SK-N-SH treated with all-trans-retinoic acid at 6 μM for 48 hours (cell line): ENCODE results near the gene EPB41.
"Not testable (repeated sequence)": the region's sequence is repeated elsewhere in the genome, so short reads cannot be mapped to it uniquely, and the experiment has no call there.

ENCODE experiments used
- ATAC-seq: fragments of 200-7000 bp; cut with Tn5 transposase; 3 replicates; pipeline ENCODE4 v1.9.1; 2020; ENCODE audit warnings: mild to moderate bottlenecking, moderate library complexity
- CSDC2 ChIP-seq: fragments of 250-450 bp; sonication (Bioruptor Pico); IDR thresholded peaks from 2 replicates; pipeline ENCODE4 v1.5.0; 2020; ENCODE audit warnings: mild to moderate bottlenecking, moderate library complexity
- CSRNP3 ChIP-seq: fragments of 250-450 bp; sonication (Bioruptor Pico); IDR thresholded peaks from 2 replicates; pipeline ENCODE4 v1.5.1; 2021; ENCODE audit warnings: mild to moderate bottlenecking, moderate library complexity
- ESRRG ChIP-seq: fragments of 250-450 bp; sonication (Bioruptor Pico); IDR thresholded peaks from 2 replicates; pipeline ENCODE4 v1.6.1; 2021; ENCODE audit warnings: mild to moderate bottlenecking
- ISL1 ChIP-seq: fragments of 250-450 bp; sonication (Bioruptor Pico); IDR thresholded peaks from 2 replicates; pipeline ENCODE4 v2.1.2; 2022; ENCODE audit warnings: mild to moderate bottlenecking, moderate library complexity
- POU6F1 ChIP-seq: fragments of 250-450 bp; sonication (Bioruptor Pico); IDR thresholded peaks from 2 replicates; pipeline ENCODE4 v1.8.0; 2021; ENCODE audit warnings: low read depth, mild to moderate bottlenecking, moderate library complexity, borderline replicate concordance
- PPARA ChIP-seq: fragments of 250-450 bp; sonication (Bioruptor Pico); IDR thresholded peaks from 2 replicates; pipeline ENCODE4 v1.5.0; 2020; ENCODE audit warnings: mild to moderate bottlenecking, borderline replicate concordance
- SNAI2 ChIP-seq: fragments of 250-450 bp; sonication (Bioruptor Pico); IDR thresholded peaks from 2 replicates; pipeline ENCODE4 v1.5.0; 2020; ENCODE audit warnings: mild to moderate bottlenecking, moderate library complexity
- TCF4 ChIP-seq: fragments of 250-450 bp; sonication (Bioruptor Pico); IDR thresholded peaks from 2 replicates; pipeline ENCODE4 v1.8.0; 2021; ENCODE audit warnings: mild to moderate bottlenecking, moderate library complexity, borderline replicate concordance
- TOX ChIP-seq: fragments of 250-450 bp; sonication (Bioruptor Pico); IDR thresholded peaks from 2 replicates; pipeline ENCODE4 v1.8.0; 2021; ENCODE audit warnings: mild to moderate bottlenecking, moderate library complexity, borderline replicate concordance
- TSHZ2 ChIP-seq: fragments of 250-450 bp; sonication (Bioruptor Pico); IDR thresholded peaks from 2 replicates; pipeline ENCODE4 v1.5.0; 2020; ENCODE audit warnings: mild to moderate bottlenecking, moderate library complexity
- ZC3H10 ChIP-seq: fragments of 250-450 bp; sonication (Bioruptor Pico); IDR thresholded peaks from 2 replicates; pipeline ENCODE4 v1.5.1; 2021; ENCODE audit warnings: mild to moderate bottlenecking, moderate library complexity
- ZFP3 ChIP-seq: fragments of 250-450 bp; sonication (Bioruptor Pico); IDR thresholded peaks from 2 replicates; pipeline ENCODE4 v1.5.0; 2020; ENCODE audit warnings: mild to moderate bottlenecking, moderate library complexity
- ZNF565 ChIP-seq: fragments of 450-650 bp; formaldehyde crosslinking; conservative IDR thresholded peaks from 2 replicates; pipeline ENCODE4 v1.5.0; 2020; ENCODE audit warnings: low read depth, mild to moderate bottlenecking, moderate library complexity
- ZNF70 ChIP-seq: fragments of 450-650 bp; formaldehyde crosslinking; IDR thresholded peaks from 2 replicates; pipeline ENCODE4 v1.5.0; 2020; ENCODE audit warnings: mild to moderate bottlenecking, moderate library complexity
- ZNF8 ChIP-seq: fragments of 450-650 bp; formaldehyde crosslinking; IDR thresholded peaks from 2 replicates; pipeline ENCODE4 v1.5.0; 2020; ENCODE audit warnings: mild to moderate bottlenecking, moderate library complexity

Gene EPB41

GRCh38 chr1:29096231-29096886 is 182.0 kb downstream of the EPB41 start:
- TF ChIP-seq PPARA, result no peak

GRCh38 chr1:29099286-29099685 is 184.9 kb downstream of the EPB41 start:
- TF ChIP-seq ZNF8 (CRISPR knock-in tag), result no peak
- TF ChIP-seq ISL1 (CRISPR knock-in tag), result no peak
- TF ChIP-seq CSDC2, result no peak
- TF ChIP-seq CSRNP3 (CRISPR knock-in tag), result no peak
- no peak for ATAC-seq

More at GRCh38 chr1:29096231-29096886, 182.0 kb downstream of the EPB41 start:
- ATAC-seq, result no peak

- no peak for ATAC-seq
- TF ChIP-seq TOX (CRISPR knock-in tag) (no peak), CSRNP3 (CRISPR knock-in tag) (no peak), ZNF565 (no peak), CSDC2 (no peak), POU6F1 (CRISPR knock-in tag) (no peak), ZFP3 (CRISPR knock-in tag) (no peak)
- TF ChIP-seq, all 23 proteins: peak for 0
Measured at GRCh38 chr1:29100487-29100886, 186.1 kb downstream of the EPB41 start.

GRCh38 chr1:29105822-29106221 is 191.5 kb downstream of the EPB41 start:
- TF ChIP-seq ZC3H10 (CRISPR knock-in tag), result no peak
- no peak for TF ChIP-seq TSHZ2 (CRISPR knock-in tag)
- TF ChIP-seq PPARA, result no peak
- TF ChIP-seq TOX (CRISPR knock-in tag), result no peak
- TF ChIP-seq ZFP3 (CRISPR knock-in tag), result no peak
- TF ChIP-seq ZNF70 (CRISPR knock-in tag), result no peak
- no peak for TF ChIP-seq ZNF8 (CRISPR knock-in tag)
- TF ChIP-seq CSDC2, result no peak
- no peak for TF ChIP-seq ISL1 (CRISPR knock-in tag)
- TF ChIP-seq SNAI2 (CRISPR knock-in tag), result no peak
- TF ChIP-seq ZNF565, result no peak
- no peak for TF ChIP-seq ESRRG (CRISPR knock-in tag)
- TF ChIP-seq CSRNP3 (CRISPR knock-in tag), result no peak
- TF ChIP-seq TCF4 (CRISPR knock-in tag), result no peak
- no peak for ATAC-seq

- ATAC-seq, result not testable (repeated sequence)
Measured at GRCh38 chr1:29108041-29108440, 193.7 kb downstream of the EPB41 start.
